ENCODE results near the gene CMTR2. TPM values are rescaled to one million over a fixed set of nuclear protein-coding genes. Genes with fewer than 3 reads are reported as not detected.

The CMTR2 gene
- total RNA-seq, 1 donor from 2014 or later, result 22.8 TPM

DNA sequence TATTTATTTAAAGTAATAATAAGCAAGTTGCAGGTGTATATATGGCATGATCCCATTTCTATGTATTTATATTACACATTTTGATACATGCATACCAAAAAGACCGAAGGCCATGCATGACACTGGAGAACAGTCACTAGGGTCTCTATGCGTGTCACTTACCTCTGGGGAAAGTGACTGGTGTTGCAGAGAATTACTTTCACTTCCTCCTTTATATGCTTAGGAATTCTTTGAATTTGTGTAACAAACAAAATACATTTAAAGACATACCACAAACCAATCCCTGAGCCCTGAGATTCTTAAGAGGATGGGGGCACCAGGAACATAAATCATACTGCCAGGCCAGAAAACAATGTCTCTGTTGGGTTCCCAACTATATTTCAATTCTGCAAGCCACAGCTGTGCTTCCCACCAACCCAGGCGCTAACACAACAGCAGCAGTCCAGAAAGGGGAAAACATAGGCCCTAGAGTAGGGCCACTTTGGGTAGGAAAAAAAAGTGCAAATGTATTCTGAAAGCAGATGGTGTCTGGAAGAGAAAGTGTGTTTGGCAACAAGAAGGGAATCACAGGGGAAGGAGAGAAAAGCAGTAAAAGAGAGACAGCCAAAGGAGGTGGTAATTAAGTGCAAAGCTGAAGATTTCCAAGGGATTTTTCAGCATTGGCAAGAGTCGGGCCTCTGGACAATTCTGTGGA lies 34.2 kb downstream of the CMTR2 start:
- TF ChIP-seq, protein P1, sequence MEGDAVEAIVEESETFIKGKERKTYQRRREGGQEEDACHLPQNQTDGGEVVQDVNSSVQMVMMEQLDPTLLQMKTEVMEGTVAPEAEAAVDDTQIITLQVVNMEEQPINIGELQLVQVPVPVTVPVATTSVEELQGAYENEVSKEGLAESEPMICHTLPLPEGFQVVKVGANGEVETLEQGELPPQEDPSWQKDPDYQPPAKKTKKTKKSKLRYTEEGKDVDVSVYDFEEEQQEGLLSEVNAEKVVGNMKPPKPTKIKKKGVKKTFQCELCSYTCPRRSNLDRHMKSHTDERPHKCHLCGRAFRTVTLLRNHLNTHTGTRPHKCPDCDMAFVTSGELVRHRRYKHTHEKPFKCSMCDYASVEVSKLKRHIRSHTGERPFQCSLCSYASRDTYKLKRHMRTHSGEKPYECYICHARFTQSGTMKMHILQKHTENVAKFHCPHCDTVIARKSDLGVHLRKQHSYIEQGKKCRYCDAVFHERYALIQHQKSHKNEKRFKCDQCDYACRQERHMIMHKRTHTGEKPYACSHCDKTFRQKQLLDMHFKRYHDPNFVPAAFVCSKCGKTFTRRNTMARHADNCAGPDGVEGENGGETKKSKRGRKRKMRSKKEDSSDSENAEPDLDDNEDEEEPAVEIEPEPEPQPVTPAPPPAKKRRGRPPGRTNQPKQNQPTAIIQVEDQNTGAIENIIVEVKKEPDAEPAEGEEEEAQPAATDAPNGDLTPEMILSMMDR (IDR thresholded peaks at IDR 0.05), result no peak
- H3K4me1 Mint-ChIP-seq (ENCODE audit: unreplicated experiment), result no peaks in the 10 kb centered on the region
- H3K4me3 Mint-ChIP-seq (ENCODE audit: unreplicated experiment), result no peak overlapping the region
- no peaks in the 10 kb centered on the region for H3K9me3 Mint-ChIP-seq (ENCODE audit: unreplicated experiment)
- peaks cover 16% of the 10 kb centered on the region for H3K27me3 Mint-ChIP-seq (ENCODE audit: unreplicated experiment)
- no peak overlapping the region for H3K27ac Mint-ChIP-seq (ENCODE audit: unreplicated experiment)
- DNase-seq (ENCODE audit: extremely low spot score, unreplicated experiment), result no peak
- H3K36me3 Mint-ChIP-seq (ENCODE audit: unreplicated experiment), result no peaks in the 10 kb centered on the region

DNA sequence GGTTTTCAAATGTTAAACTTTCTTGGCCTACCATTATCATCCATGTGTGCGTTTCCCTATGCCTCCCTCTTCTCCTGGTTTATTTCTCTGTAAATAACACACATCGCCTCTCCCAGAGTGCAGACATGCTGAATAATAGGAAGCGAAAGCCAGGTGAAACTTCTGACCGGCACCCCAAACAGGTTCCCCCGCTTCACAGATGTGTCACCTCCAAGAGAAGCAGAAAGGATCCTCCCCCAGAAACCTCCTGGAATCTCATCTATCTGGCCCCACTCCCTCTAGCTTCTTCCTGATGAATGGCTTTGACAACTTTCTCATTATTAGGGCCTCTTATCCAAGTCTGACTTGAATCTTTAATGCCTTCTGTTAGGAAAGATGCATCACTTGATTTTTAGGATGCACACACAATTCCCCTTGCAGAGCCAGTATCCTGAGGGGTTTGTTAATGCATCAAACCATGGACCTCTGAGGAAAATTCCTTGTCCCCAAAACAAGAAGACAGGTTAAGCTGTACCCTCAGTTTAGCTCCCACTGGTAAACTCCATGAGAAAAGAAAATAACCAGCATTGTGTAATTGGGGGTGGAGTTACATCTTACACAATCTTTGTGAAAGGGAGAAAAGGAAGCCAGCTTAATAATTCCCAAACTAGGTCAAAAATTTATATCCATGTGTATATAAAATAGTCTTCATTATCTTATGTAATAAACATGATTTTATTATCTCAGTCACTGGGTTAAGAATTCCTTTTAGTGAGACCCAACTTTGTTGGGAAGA lies 38.6 kb downstream of the CMTR2 start:
- TF ChIP-seq, protein P1 (IDR thresholded peaks at IDR 0.05), result no peak
- no peak for DNase-seq (ENCODE audit: extremely low spot score, unreplicated experiment)
- H3K27me3 Mint-ChIP-seq (ENCODE audit: unreplicated experiment), result peaks cover 6% of the 10 kb centered on the region
- H3K9me3 Mint-ChIP-seq (ENCODE audit: unreplicated experiment), result no peaks in the 10 kb centered on the region
- no peak overlapping the region for H3K4me3 Mint-ChIP-seq (ENCODE audit: unreplicated experiment)
- no peaks in the 10 kb centered on the region for H3K36me3 Mint-ChIP-seq (ENCODE audit: unreplicated experiment)
- no peaks in the 10 kb centered on the region for H3K4me1 Mint-ChIP-seq (ENCODE audit: unreplicated experiment)
- no peak overlapping the region for H3K27ac Mint-ChIP-seq (ENCODE audit: unreplicated experiment)

DNA sequence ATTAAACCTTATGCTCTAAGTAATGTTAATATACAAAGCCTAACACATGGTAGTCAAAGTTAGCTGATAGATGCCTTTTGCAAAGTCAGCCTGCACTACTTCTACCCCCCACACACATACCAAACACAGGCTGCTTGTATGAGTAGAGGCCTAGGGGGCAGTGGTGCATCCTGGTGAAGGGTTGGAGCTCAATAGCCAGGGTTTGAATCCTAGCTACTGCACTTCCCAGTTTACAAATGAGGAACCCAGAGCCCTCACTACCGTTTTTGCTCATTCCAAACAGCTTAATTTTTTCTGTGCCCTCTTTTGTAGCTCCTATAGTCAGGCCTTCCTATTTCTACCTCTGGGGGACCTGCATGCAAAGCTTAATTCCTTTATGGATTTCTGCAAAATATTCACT lies 39.8 kb downstream of the CMTR2 start:
- no peak for DNase-seq (ENCODE audit: extremely low spot score, unreplicated experiment)
- H3K4me3 Mint-ChIP-seq (ENCODE audit: unreplicated experiment), result no peak overlapping the region
- peaks cover 3% of the 10 kb centered on the region for H3K27me3 Mint-ChIP-seq (ENCODE audit: unreplicated experiment)
- no peaks in the 10 kb centered on the region for H3K4me1 Mint-ChIP-seq (ENCODE audit: unreplicated experiment)
- TF ChIP-seq, protein P1 (IDR thresholded peaks at IDR 0.05), result no peak
- H3K27ac Mint-ChIP-seq (ENCODE audit: unreplicated experiment), result no peak overlapping the region
- no peaks in the 10 kb centered on the region for H3K36me3 Mint-ChIP-seq (ENCODE audit: unreplicated experiment)
- H3K9me3 Mint-ChIP-seq (ENCODE audit: unreplicated experiment), result no peaks in the 10 kb centered on the region

DNA sequence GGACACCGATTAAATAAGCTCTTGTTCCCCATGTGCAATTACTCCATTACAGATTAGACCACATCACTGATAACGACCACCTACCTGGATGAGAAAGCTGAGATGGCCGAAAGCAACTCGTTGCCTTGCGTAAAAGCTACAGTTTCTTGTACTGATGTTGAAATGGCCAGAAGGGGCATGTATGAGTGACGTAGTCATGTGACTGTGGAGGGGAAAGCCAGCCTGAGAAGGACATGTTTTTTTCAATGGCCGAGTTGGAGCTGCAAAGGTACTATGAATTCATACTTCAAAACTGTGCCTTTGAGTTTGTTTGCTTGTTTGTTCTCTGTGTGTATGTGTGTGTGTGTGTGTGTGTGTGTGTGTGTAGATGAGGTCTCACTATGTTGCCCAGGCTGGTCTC lies 41.7 kb downstream of the CMTR2 start:
- Mint-ChIP-seq H3K27ac (ENCODE audit: unreplicated experiment) (no peak overlapping the region), H3K36me3 (ENCODE audit: unreplicated experiment) (no peaks in the 10 kb centered on the region), H3K4me1 (ENCODE audit: unreplicated experiment) (no peaks in the 10 kb centered on the region), H3K9me3 (ENCODE audit: unreplicated experiment) (no peaks in the 10 kb centered on the region), H3K27me3 (ENCODE audit: unreplicated experiment) (peaks cover 3% of the 10 kb centered on the region), H3K4me3 (ENCODE audit: unreplicated experiment) (no peak overlapping the region)
- TF ChIP-seq, protein P1 (IDR thresholded peaks at IDR 0.05), result no peak
- DNase-seq (ENCODE audit: extremely low spot score, unreplicated experiment), result no peak

DNA sequence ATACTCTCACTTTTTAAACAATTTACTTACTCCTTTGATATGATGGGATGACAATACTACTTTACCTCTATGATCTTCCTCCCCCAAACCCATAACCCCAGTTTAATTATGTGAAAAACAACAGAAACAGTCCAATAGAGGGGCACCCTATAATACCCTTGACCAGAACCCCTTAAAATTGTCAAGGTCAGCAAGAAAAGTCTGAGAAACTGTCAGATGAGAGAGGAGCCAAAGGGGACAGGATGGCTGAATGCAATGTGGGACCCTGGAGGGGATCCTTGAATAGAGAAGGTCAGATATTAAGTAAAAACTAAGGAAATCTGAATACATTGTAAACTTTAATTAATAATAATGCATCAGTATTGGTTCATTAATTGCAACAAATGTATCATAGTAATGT lies 42.9 kb downstream of the CMTR2 start:
- no peaks in the 10 kb centered on the region for H3K36me3 Mint-ChIP-seq (ENCODE audit: unreplicated experiment)
- H3K9me3 Mint-ChIP-seq (ENCODE audit: unreplicated experiment), result no peaks in the 10 kb centered on the region
- DNase-seq (ENCODE audit: extremely low spot score, unreplicated experiment), result no peak
- no peaks in the 10 kb centered on the region for H3K4me1 Mint-ChIP-seq (ENCODE audit: unreplicated experiment)
- no peaks in the 10 kb centered on the region for H3K27me3 Mint-ChIP-seq (ENCODE audit: unreplicated experiment)
- TF ChIP-seq, protein P1 (IDR thresholded peaks at IDR 0.05), result no peak
- no peak overlapping the region for H3K4me3 Mint-ChIP-seq (ENCODE audit: unreplicated experiment)
- H3K27ac Mint-ChIP-seq (ENCODE audit: unreplicated experiment), result no peak overlapping the region
